HCT116 (cell line): ENCODE data around the gene GNPDA1. TPM values are rescaled to one million over a fixed set of nuclear protein-coding genes. Genes with fewer than 3 reads are reported as not detected.

Experiments
- ATAC-seq: fragments of 200-7000 bp; cut with Tn5 transposase; 2 replicates; pipeline ENCODE4 v1.9.1; 2020; ENCODE audit warnings: mild to moderate bottlenecking, moderate library complexity
- BruUV-seq: library from RNA; stranded (reverse); fragments of 400-500 nt; replicated peaks from 2 replicates; lab custom pipeline; 2021; lab: Mats Ljungman, UMichigan
- CTCF ChIA-PET: fragments of 300-600 bp; sonication (Branson Sonifier 250); formaldehyde crosslinking; loops from one replicate; lab custom pipeline; 2021; ENCODE audit warnings: antibody characterized with exemption; lab: Charles Lee
- POLR2A ChIA-PET: fragments of 300-600, 350-600 bp; sonication (Branson Sonifier 250); formaldehyde crosslinking; loops from one replicate; lab custom pipeline; 2021; ENCODE audit warnings: antibody characterized with exemption; lab: Charles Lee
- RAD21 ChIA-PET, 2 experiments: fragments of 300-600 bp; sonication (Branson Sonifier 250); formaldehyde crosslinking; loops; one replicate each; lab custom pipeline; 2023; ENCODE audit warnings: low total read pairs in 2 of 2; ENCODE audit not compliant: uncharacterized antibody in 2 of 2, unreplicated experiment in 2 of 2, low non-redundant PET in 1 of 2; lab: Charles Lee
- DNase-seq: peaks from one replicate; pipeline ENCODE4 v3.0.0-alpha.2; 2010; ENCODE audit warnings: low read depth, low spot score
- H2AFZ ChIP-seq: fragments of 200-600 bp; shearing (Covaris generic), sonication (generic); 2 replicates; pipeline ENCODE4 v1.6.1; 2017; ENCODE audit warnings: low read depth, mixed run types, mixed read lengths, antibody characterized with exemption, low read length; ENCODE audit not compliant: poor library complexity, severe bottlenecking
- H3K27ac ChIP-seq: 2 replicates; pipeline ENCODE4 v1.5.1; 2012; ENCODE audit warnings: low read depth, low read length
- H3K27me3 ChIP-seq: fragments of 200-600 bp; sonication (generic); 2 replicates; pipeline ENCODE4 v1.6.1; 2016; ENCODE audit warnings: mixed run types, low read length, mixed read lengths; ENCODE audit not compliant: insufficient read depth
- H3K36me3 ChIP-seq, 2 experiments: fragments of 200-500 bp in 1 of 2; fragments of 200-600 bp in 1 of 2; sonication (Bioruptor generic) in 1 of 2; sonication (generic) in 1 of 2; 2 replicates each; pipeline versions ENCODE4 v1.5.1 to v1.6.1; 2014 to 2016; ENCODE audit warnings: low read length in 2 of 2, inconsistent platforms in 1 of 2, mixed read lengths in 1 of 2, mixed run types in 1 of 2; ENCODE audit not compliant: insufficient read depth in 2 of 2, control insufficient read depth in 1 of 2
- H3K4me1 ChIP-seq, 2 experiments: fragments of 200-600 bp in 1 of 2; sonication (generic) in 1 of 2; 2 replicates each; pipeline versions ENCODE4 v1.5.1 to v1.6.1; 2012 to 2017; ENCODE audit warnings: low read length in 2 of 2, inconsistent platforms in 1 of 2, mild to moderate bottlenecking in 1 of 2, mixed read lengths in 1 of 2, mixed run types in 1 of 2, moderate library complexity in 1 of 2; ENCODE audit not compliant: insufficient read depth in 2 of 2, control insufficient read depth in 1 of 2
- H3K4me2 ChIP-seq: fragments of 200-600 bp; sonication (generic); 2 replicates; pipeline ENCODE4 v1.6.1; 2017; ENCODE audit warnings: mixed run types, low read length, mixed read lengths
- H3K4me3 ChIP-seq, 2 experiments: fragments of 200-600 bp in 1 of 2; sonication (generic) in 1 of 2; replicated peaks in 1 of 2; 2 replicates each; pipeline ENCODE4 v1.5.1; 2011 to 2016; ENCODE audit warnings: low read length in 2 of 2, control low read depth in 1 of 2, low read depth in 1 of 2, mild to moderate bottlenecking in 1 of 2, mixed read lengths in 1 of 2, mixed run types in 1 of 2
- H3K79me2 ChIP-seq: fragments of 200-600 bp; sonication (generic); 2 replicates; pipeline ENCODE4 v1.6.1; 2017; ENCODE audit warnings: mild to moderate bottlenecking, mixed run types, low read length, moderate library complexity, mixed read lengths; ENCODE audit not compliant: insufficient read depth
- H3K9ac ChIP-seq: fragments of 200-600 bp; sonication (generic); 2 replicates; pipeline ENCODE4 v1.6.1; 2016; ENCODE audit warnings: low read length, mixed read lengths
- H3K9me2 ChIP-seq: fragments of 200-600 bp; sonication (generic), shearing (Covaris generic); 2 replicates; pipeline ENCODE4 v1.6.1; 2017; ENCODE audit warnings: mixed run types, mild to moderate bottlenecking, moderate library complexity; ENCODE audit not compliant: insufficient read depth
- H3K9me3 ChIP-seq, 2 experiments: fragments of 200-500 bp in 1 of 2; fragments of 200-600 bp in 1 of 2; sonication (Bioruptor generic) in 1 of 2; sonication (generic) in 1 of 2; 2 replicates each; pipeline ENCODE4 v1.6.1; 2014 to 2017; ENCODE audit warnings: low read length in 2 of 2, mixed read lengths in 2 of 2, inconsistent platforms in 1 of 2, low read depth in 1 of 2, mild to moderate bottlenecking in 1 of 2, mixed run types in 1 of 2, moderate library complexity in 1 of 2; ENCODE audit not compliant: control insufficient read depth in 1 of 2, insufficient read depth in 1 of 2
- H4K20me1 ChIP-seq: fragments of 200-600 bp; sonication (generic), shearing (Covaris generic); 2 replicates; pipeline ENCODE4 v1.6.1; 2017; ENCODE audit warnings: mixed run types, mild to moderate bottlenecking, moderate library complexity; ENCODE audit not compliant: insufficient read depth
- ATF3 ChIP-seq: IDR thresholded peaks from 2 replicates; pipeline ENCODE4 v1.6.1; 2012
- CBX3 ChIP-seq: IDR thresholded peaks from 2 replicates; pipeline ENCODE4 v1.6.1; 2012; ENCODE audit warnings: low read depth
- CTCF ChIP-seq, 3 experiments: fragments of 200-600 bp in 1 of 3; sonication (generic) in 1 of 3; IDR thresholded peaks in 2 of 3; conservative IDR thresholded peaks in 1 of 3; 2 replicates each; pipeline ENCODE4 v1.5.1; 2012 to 2017; ENCODE audit warnings: low read depth in 2 of 3, low read length in 2 of 3, antibody characterized with exemption in 1 of 3, borderline replicate concordance in 1 of 3, control low read depth in 1 of 3, mild to moderate bottlenecking in 1 of 3, mixed read lengths in 1 of 3, mixed run types in 1 of 3, moderate library complexity in 1 of 3; ENCODE audit not compliant: insufficient read depth in 1 of 3
- EGR1 ChIP-seq: IDR thresholded peaks from 2 replicates; pipeline ENCODE4 v1.6.1; 2012; ENCODE audit warnings: low read depth
- ELF1 ChIP-seq: IDR thresholded peaks from 2 replicates; pipeline ENCODE4 v1.6.1; 2012; ENCODE audit warnings: low read depth, borderline replicate concordance
- EZH2 ChIP-seq: fragments of 200-600 bp; sonication (generic); IDR thresholded peaks from 2 replicates; pipeline ENCODE4 v1.6.1; 2017; ENCODE audit warnings: antibody characterized with exemption, mixed run types
- EZH2phosphoT487 ChIP-seq: fragments of 200-600 bp; IDR thresholded peaks from 2 replicates; pipeline ENCODE4 v1.6.1; 2018; ENCODE audit warnings: antibody characterized with exemption, borderline replicate concordance
- FOSL1 ChIP-seq: IDR thresholded peaks from 2 replicates; pipeline ENCODE4 v1.6.1; 2012; ENCODE audit warnings: low read depth
- MAX ChIP-seq: IDR thresholded peaks from 2 replicates; pipeline ENCODE4 v1.6.1; 2012
- POLR2A ChIP-seq: IDR thresholded peaks from 2 replicates; pipeline ENCODE4 v1.7.0; 2011; ENCODE audit warnings: borderline replicate concordance; ENCODE audit not compliant: insufficient read depth, insufficient read length; ENCODE audit errors: extremely low read depth
- POLR2AphosphoS5 ChIP-seq: IDR thresholded peaks from 2 replicates; pipeline ENCODE4 v1.6.1; 2011; ENCODE audit warnings: mild to moderate bottlenecking, low read depth, low read length, moderate library complexity
- RAD21 ChIP-seq: IDR thresholded peaks from 2 replicates; pipeline ENCODE4 v1.6.1; 2012; ENCODE audit warnings: low read depth, mild to moderate bottlenecking
- REST ChIP-seq: IDR thresholded peaks from 2 replicates; pipeline ENCODE4 v1.6.1; 2012; ENCODE audit warnings: low read depth
- SIN3A ChIP-seq: IDR thresholded peaks from 2 replicates; pipeline ENCODE4 v1.6.1; 2012; ENCODE audit warnings: low read depth
- SP1 ChIP-seq: IDR thresholded peaks from 2 replicates; pipeline ENCODE4 v1.6.1; 2012; ENCODE audit warnings: low read depth
- SRF ChIP-seq: IDR thresholded peaks from 2 replicates; pipeline ENCODE4 v1.6.1; 2012; ENCODE audit warnings: low read depth
- TCF7L2 ChIP-seq: IDR thresholded peaks from 2 replicates; pipeline ENCODE4 v1.7.0; 2011; ENCODE audit warnings: borderline replicate concordance, inconsistent platforms; ENCODE audit not compliant: insufficient read depth, insufficient read length; ENCODE audit errors: extremely low read depth
- YY1 ChIP-seq: IDR thresholded peaks from 2 replicates; pipeline ENCODE4 v1.6.1; 2011; ENCODE audit warnings: low read length, low read depth, moderate library complexity, mild to moderate bottlenecking; ENCODE audit not compliant: insufficient replicate concordance; ENCODE audit errors: extremely low read depth
- ZFX ChIP-seq: fragments of 450-650 bp; IDR thresholded peaks from 2 replicates; pipeline ENCODE4 v1.6.1; 2017
- intact Hi-C: fragments of 100-400 bp; cut with micrococcal nuclease; formaldehyde crosslinking; loops from 2 replicates; pipeline ENCODE4 v1.10.0; 2022
- total RNA-seq: library from RNA; stranded (reverse); gene quantifications from one replicate; pipeline ENCODE4 v1.2.1, GENCODE V29; 2021; ENCODE audit not compliant: unreplicated experiment
- TF ChIP-seq, protein P1 (sequence below): IDR thresholded peaks from 2 replicates; pipeline ENCODE4 v1.6.1; 2011; ENCODE audit warnings: mild to moderate bottlenecking, low read length, moderate library complexity; ENCODE audit not compliant: insufficient replicate concordance; ENCODE audit errors: extremely low read depth

The GNPDA1 gene
- total RNA-seq, 1 experiment from 2014 or later, result 45.6 TPM

GRCh38 chr5:141958113-141958512, 54.7 kb downstream of the GNPDA1 start, which contains the start of gene PCDH12:
TSS of gene PCDH12 (minus strand) at chr5:141958202. CDS start at chr5:141957851, 351 bp downstream.
- intact Hi-C loops, result no loop called here
- no peak within 1 kb of the TSS for H3K4me3 ChIP-seq
- H4K20me1 ChIP-seq, result no peaks in the 10 kb centered on the region
- ChIA-PET RAD21 (no interaction called here), POLR2A (no interaction called here)
- H3K9me2 ChIP-seq, result no peaks in the 10 kb centered on the region
- H3K9me3 ChIP-seq, result no peaks in the 10 kb centered on the region
- no peak within 1 kb of the TSS for H3K4me2 ChIP-seq
- no peak for TF ChIP-seq ZFX
- no peak for TF ChIP-seq POLR2A
- TF ChIP-seq FOSL1, result no peak
- no peak for TF ChIP-seq YY1
- no peak for TF ChIP-seq SIN3A
- no peak for TF ChIP-seq POLR2AphosphoS5
- no peak for TF ChIP-seq SP1
- no peak for TF ChIP-seq EZH2
- TF ChIP-seq TCF7L2, result no peak
- TF ChIP-seq RAD21, result no peak
- TF ChIP-seq EGR1, result no peak
- no peak for TF ChIP-seq EZH2phosphoT487
- no peak for TF ChIP-seq ELF1
- TF ChIP-seq, protein P1, sequence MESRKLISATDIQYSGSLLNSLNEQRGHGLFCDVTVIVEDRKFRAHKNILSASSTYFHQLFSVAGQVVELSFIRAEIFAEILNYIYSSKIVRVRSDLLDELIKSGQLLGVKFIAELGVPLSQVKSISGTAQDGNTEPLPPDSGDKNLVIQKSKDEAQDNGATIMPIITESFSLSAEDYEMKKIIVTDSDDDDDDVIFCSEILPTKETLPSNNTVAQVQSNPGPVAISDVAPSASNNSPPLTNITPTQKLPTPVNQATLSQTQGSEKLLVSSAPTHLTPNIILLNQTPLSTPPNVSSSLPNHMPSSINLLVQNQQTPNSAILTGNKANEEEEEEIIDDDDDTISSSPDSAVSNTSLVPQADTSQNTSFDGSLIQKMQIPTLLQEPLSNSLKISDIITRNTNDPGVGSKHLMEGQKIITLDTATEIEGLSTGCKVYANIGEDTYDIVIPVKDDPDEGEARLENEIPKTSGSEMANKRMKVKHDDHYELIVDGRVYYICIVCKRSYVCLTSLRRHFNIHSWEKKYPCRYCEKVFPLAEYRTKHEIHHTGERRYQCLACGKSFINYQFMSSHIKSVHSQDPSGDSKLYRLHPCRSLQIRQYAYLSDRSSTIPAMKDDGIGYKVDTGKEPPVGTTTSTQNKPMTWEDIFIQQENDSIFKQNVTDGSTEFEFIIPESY, result no peak
- no peak for TF ChIP-seq CBX3
- TF ChIP-seq ATF3, result no peak
- TF ChIP-seq MAX, result no peak
- TF ChIP-seq REST, result no peak
- TF ChIP-seq SRF, result no peak
- no peak for TF ChIP-seq CTCF (IDR thresholded peaks at IDR 0.05 in 2 of 3, conservative IDR thresholded peaks at IDR 0.05 in 1 of 3; ENCODE audit: borderline replicate concordance in 1 of 3, insufficient read depth in 1 of 3, low read depth in 2 of 3, low read length in 2 of 3)
- TF ChIP-seq, all 23 proteins: peak for 0
- no peak for ATAC-seq
- no TSS peak for BruUV-seq
- no peaks in the 10 kb centered on the region for H3K36me3 ChIP-seq
- no peak within 1 kb of the TSS for H2AFZ ChIP-seq
- H3K27ac ChIP-seq, result no peak within 1 kb of the TSS
- CTCF ChIA-PET, result interaction anchor here (1.0 to 1.2 kb wide), 2 partner anchors 11 to 14 kb away, joined by 3 to 6 read pairs; partner anchors contain the start of gene RNF14
- peaks cover 0 to 10% of the 10 kb centered on the region in 2 experiments; a peak in 1 of 4 replicates for H3K4me1 ChIP-seq
- H3K27me3 ChIP-seq, result no peaks in the 10 kb centered on the region
- H3K79me2 ChIP-seq, result no peaks in the 10 kb centered on the region
- DNase-seq, result no peak
- H3K9ac ChIP-seq, result no peak within 1 kb of the TSS
